Endothelial cell of umbilical vein (primary cell): ENCODE data around the gene RGSL1. TPM values are rescaled to one million over a fixed set of nuclear protein-coding genes. Genes with fewer than 3 reads are reported as not detected.

Experiments used
- BruUV-seq: library from RNA; stranded (reverse); fragments of 400-500 nt; replicated peaks from 2 replicates; lab custom pipeline; 2021; lab: Mats Ljungman, UMichigan
- CTCF ChIA-PET: fragments of 300-600, 350-600 bp; sonication (Branson Sonifier 250); formaldehyde crosslinking; loops from one replicate; lab custom pipeline; 2021; ENCODE audit warnings: antibody characterized with exemption, inconsistent platforms; lab: Charles Lee
- POLR2A ChIA-PET: fragments of 300-600, 350-600 bp; sonication (Branson Sonifier 250); formaldehyde crosslinking; loops from one replicate; lab custom pipeline; 2021; ENCODE audit warnings: antibody characterized with exemption, inconsistent platforms; lab: Charles Lee
- DNase-seq: peaks from one replicate; pipeline ENCODE4 v3.0.0-alpha.2; 2011; ENCODE audit warnings: low read depth, low spot score
- FAIRE-seq: peaks from 2 replicates; lab custom pipeline; 2011; peaks lifted over from hg19 to GRCh38; lab: Jason Lieb, UNC
- H2AFZ ChIP-seq: 2 replicates; pipeline ENCODE4 v1.6.0; 2012; ENCODE audit warnings: low read depth, low read length, control low read depth, inconsistent platforms
- H3K27ac ChIP-seq: 2 replicates; pipeline ENCODE4 v1.5.1; 2011; ENCODE audit warnings: low read depth, mild to moderate bottlenecking, control low read depth, low read length, moderate library complexity; ENCODE audit not compliant: insufficient read depth
- H3K27me3 ChIP-seq, 2 experiments: 2 replicates each; pipeline versions ENCODE4 v1.6.0 to v1.6.1; 2011; ENCODE audit warnings: low read length in 2 of 2, mixed read lengths in 1 of 2; ENCODE audit not compliant: control insufficient read depth in 2 of 2, insufficient read depth in 2 of 2
- H3K36me3 ChIP-seq, 2 experiments: 2 replicates in 1 of 2; 3 replicates in 1 of 2; pipeline ENCODE4 v1.5.1; 2011; ENCODE audit warnings: low read length in 2 of 2, mild to moderate bottlenecking in 1 of 2, moderate library complexity in 1 of 2; ENCODE audit not compliant: control insufficient read depth in 2 of 2, insufficient read depth in 2 of 2; ENCODE audit errors: extremely low read depth in 1 of 2
- H3K4me1 ChIP-seq: 3 replicates; pipeline ENCODE4 v1.5.1; 2011; ENCODE audit warnings: mild to moderate bottlenecking, low read length; ENCODE audit not compliant: control insufficient read depth, insufficient read depth; ENCODE audit errors: extremely low read depth
- H3K4me2 ChIP-seq: 2 replicates; pipeline ENCODE4 v1.6.1; 2011; ENCODE audit warnings: low read length, control low read depth, mixed read lengths; ENCODE audit not compliant: insufficient read depth
- H3K4me3 ChIP-seq, 3 experiments: fragments of 200-600 bp in 1 of 3; sonication (generic), shearing (Covaris generic) in 1 of 3; replicated peaks in 1 of 3; 2 replicates each; pipeline ENCODE4 v1.5.1; 2011 to 2016; ENCODE audit warnings: control low read depth in 3 of 3, low read length in 3 of 3, mild to moderate bottlenecking in 2 of 3, inconsistent platforms in 1 of 3, low read depth in 1 of 3, moderate library complexity in 1 of 3; ENCODE audit not compliant: insufficient read depth in 1 of 3
- H3K79me2 ChIP-seq: 2 replicates; pipeline ENCODE4 v1.6.0; 2012; ENCODE audit warnings: low read length, inconsistent platforms; ENCODE audit not compliant: control insufficient read depth, insufficient read depth
- H3K9ac ChIP-seq: replicated peaks from 2 replicates; pipeline ENCODE3; 2011; ENCODE audit warnings: low read length, control low read depth; ENCODE audit not compliant: insufficient read depth; ENCODE audit errors: extremely low read depth
- H3K9me1 ChIP-seq: replicated peaks from 3 replicates; pipeline ENCODE4 v1.6.0; 2011; ENCODE audit warnings: mild to moderate bottlenecking, low read length; ENCODE audit not compliant: control insufficient read depth, insufficient read depth; ENCODE audit errors: extremely low read depth
- H3K9me3 ChIP-seq: replicated peaks from 2 replicates; pipeline ENCODE4 v1.5.1; 2012; ENCODE audit warnings: low read length, inconsistent platforms; ENCODE audit not compliant: control insufficient read depth, insufficient read depth
- H4K20me1 ChIP-seq: replicated peaks from 2 replicates; pipeline ENCODE3; 2011; ENCODE audit warnings: mild to moderate bottlenecking, low read length; ENCODE audit not compliant: control insufficient read depth, insufficient read depth; ENCODE audit errors: extremely low read depth
- CTCF ChIP-seq, 2 donors: IDR thresholded peaks; 1 replicate in 1 of 2; 2 replicates in 1 of 2; pipeline ENCODE4 v1.5.1; 2011; ENCODE audit warnings: low read length in 2 of 2, mild to moderate bottlenecking in 2 of 2, moderate library complexity in 2 of 2, control low read depth in 1 of 2, inconsistent platforms in 1 of 2, low read depth in 1 of 2; ENCODE audit not compliant: insufficient read depth in 1 of 2; ENCODE audit errors: extremely low read depth in 1 of 2
- EZH2 ChIP-seq: IDR thresholded peaks from 2 replicates; pipeline ENCODE4 v1.6.1; 2012; ENCODE audit warnings: borderline replicate concordance, low read depth, mild to moderate bottlenecking, moderate library complexity, low read length, inconsistent platforms; ENCODE audit not compliant: severe bottlenecking
- FOS ChIP-seq: IDR thresholded peaks from 2 replicates; pipeline ENCODE4 v1.6.1; 2011; ENCODE audit warnings: mild to moderate bottlenecking, low read length, moderate library complexity, borderline replicate concordance; ENCODE audit not compliant: insufficient read depth
- GATA2 ChIP-seq: IDR thresholded peaks from 2 replicates; pipeline ENCODE4 v1.7.0; 2011; ENCODE audit warnings: low read depth, mild to moderate bottlenecking, moderate library complexity, mixed read lengths, low read length; ENCODE audit not compliant: insufficient read length, insufficient read depth
- JUN ChIP-seq: IDR thresholded peaks from 2 replicates; pipeline ENCODE4 v1.6.1; 2011; ENCODE audit warnings: borderline replicate concordance, low read depth; ENCODE audit not compliant: insufficient read length, insufficient read depth
- MAX ChIP-seq: IDR thresholded peaks from 2 replicates; pipeline ENCODE4 v1.6.1; 2011; ENCODE audit not compliant: insufficient read depth, insufficient read length
- MYC ChIP-seq: IDR thresholded peaks from one replicate; pipeline ENCODE4 v1.6.1; 2011; ENCODE audit warnings: mild to moderate bottlenecking, low read depth, low read length
- POLR2A ChIP-seq: IDR thresholded peaks from 2 replicates; pipeline ENCODE4 v1.6.1; 2012; ENCODE audit warnings: low read depth, mild to moderate bottlenecking, control low read depth, low read length
- POLR2AphosphoS5 ChIP-seq: IDR thresholded peaks from 2 replicates; pipeline ENCODE4 v1.6.1; 2012; ENCODE audit warnings: low read depth, mild to moderate bottlenecking, control low read depth, low read length, moderate library complexity; ENCODE audit not compliant: insufficient read depth
- dilution Hi-C: fragments of 300-500 bp; cut with MboI; formaldehyde crosslinking; loops from one replicate; pipeline ENCODE4 v1.15.0; 2019; ENCODE audit warnings: low sequenced_read_pairs; ENCODE audit not compliant: extremely low pct_ligation_motif_present
- intact Hi-C: fragments of 100-400 bp; cut with micrococcal nuclease; formaldehyde crosslinking; loops from one replicate; pipeline ENCODE4 v1.10.0; 2022
- polyA plus RNA-seq, 4 experiments: library from polyadenylated mRNA; depleted of rRNA in 3 of 4; stranded (reverse) in 3 of 4; unstranded in 1 of 4; fragments of >200 nt; gene quantifications; 2 replicates each; pipeline versions ENCODE4 v1.2.1 to v1.2.3, GENCODE V29; 2011 to 2012; ENCODE audit warnings: missing spikeins in 1 of 4
- total RNA-seq: library from RNA; stranded (reverse); gene quantifications from 2 replicates; pipeline ENCODE4 v1.2.3, GENCODE V29; 2021

The RGSL1 gene
- total and polyA plus RNA-seq, 2 donors (not counting 3 experiments of a cell fraction or from before 2014, with no cell fraction given): not detected

- Histone ChIP-seq H3K4me3 (no peak overlapping the region), H3K36me3 (no peaks in the 10 kb centered on the region), H3K4me2 (no peak overlapping the region), H3K9ac (no peak overlapping the region), H2AFZ (no peak overlapping the region), H3K4me1 (no peaks in the 10 kb centered on the region), H3K9me3 (no peaks in the 10 kb centered on the region), H3K79me2 (no peaks in the 10 kb centered on the region), H3K9me1 (no peaks in the 10 kb centered on the region), H3K27ac (no peak overlapping the region), H4K20me1 (no peaks in the 10 kb centered on the region), H3K27me3 (no peaks in the 10 kb centered on the region)
- FAIRE-seq (no peak), DNase-seq (no peak)
- intact Hi-C loops (loop anchor here (5.0 kb wide), 1 partner anchor 150 kb away; no protein-coding TSS in a partner anchor), dilution Hi-C loops (no loop called here)
- ChIA-PET CTCF (no interaction called here), POLR2A (no interaction called here)
- TF ChIP-seq JUN (no peak), MYC (no peak), EZH2 (no peak), MAX (no peak), POLR2A (no peak), FOS (no peak), POLR2AphosphoS5 (no peak), GATA2 (no peak), CTCF (IDR thresholded peaks at IDR 0.05; ENCODE audit: extremely low read depth in 1 of 2, insufficient read depth in 1 of 2, low read depth in 1 of 2, low read length in 2 of 2) (no peak)
- no TSS peak for BruUV-seq
Observed at GRCh38 chr1:182447660-182448059, 2.3 kb upstream of the RGSL1 start.
